Type B pancreatic cell (in vitro differentiated cells): ENCODE measurements around the gene CFAP410. TPM values are rescaled to one million over a fixed set of nuclear protein-coding genes. Genes with fewer than 3 reads are reported as not detected.
A peak's percentile ranks its signal among the peaks of the same experiment; 100 is the strongest.

Source experiments
- DNase-seq: peaks from one replicate; pipeline ENCODE4 v3.0.0; 2021; ENCODE audit warnings: mixed read lengths; ENCODE audit not compliant: unreplicated experiment; ENCODE audit errors: extremely low spot score
- H3K27ac Mint-ChIP-seq: 2 replicates; pipeline ENCODE4 v1.8.0; 2021; ENCODE audit warnings: mild to moderate bottlenecking, mixed read lengths
- H3K27me3 Mint-ChIP-seq: 2 replicates; pipeline ENCODE4 v1.8.0; 2021; ENCODE audit warnings: mixed read lengths
- H3K36me3 Mint-ChIP-seq: 2 replicates; pipeline ENCODE4 v1.8.0; 2021; ENCODE audit warnings: mixed read lengths
- H3K4me1 Mint-ChIP-seq: one replicate; pipeline ENCODE4 v1.8.0; 2021; ENCODE audit warnings: mixed read lengths; ENCODE audit not compliant: unreplicated experiment
- H3K4me3 Mint-ChIP-seq: 2 replicates; pipeline ENCODE4 v1.8.0; 2021; ENCODE audit warnings: mild to moderate bottlenecking, mixed read lengths
- H3K9me3 Mint-ChIP-seq: 2 replicates; pipeline ENCODE4 v1.8.0; 2021; ENCODE audit warnings: mixed read lengths
- total RNA-seq: library from RNA; stranded (reverse); gene quantifications from 2 replicates; pipeline ENCODE4 v1.2.1, GENCODE V29; 2021; ENCODE audit warnings: low replicate concordance
- TF ChIP-seq, protein P1 (sequence below): fragments of 200-600 bp; sonication (generic); conservative IDR thresholded peaks from 2 replicates; pipeline ENCODE4 v1.5.0; 2021; ENCODE audit warnings: antibody characterized with exemption, mild to moderate bottlenecking

Gene CFAP410
- total RNA-seq, 1 donor from 2014 or later, result 15.1 TPM

DNA sequence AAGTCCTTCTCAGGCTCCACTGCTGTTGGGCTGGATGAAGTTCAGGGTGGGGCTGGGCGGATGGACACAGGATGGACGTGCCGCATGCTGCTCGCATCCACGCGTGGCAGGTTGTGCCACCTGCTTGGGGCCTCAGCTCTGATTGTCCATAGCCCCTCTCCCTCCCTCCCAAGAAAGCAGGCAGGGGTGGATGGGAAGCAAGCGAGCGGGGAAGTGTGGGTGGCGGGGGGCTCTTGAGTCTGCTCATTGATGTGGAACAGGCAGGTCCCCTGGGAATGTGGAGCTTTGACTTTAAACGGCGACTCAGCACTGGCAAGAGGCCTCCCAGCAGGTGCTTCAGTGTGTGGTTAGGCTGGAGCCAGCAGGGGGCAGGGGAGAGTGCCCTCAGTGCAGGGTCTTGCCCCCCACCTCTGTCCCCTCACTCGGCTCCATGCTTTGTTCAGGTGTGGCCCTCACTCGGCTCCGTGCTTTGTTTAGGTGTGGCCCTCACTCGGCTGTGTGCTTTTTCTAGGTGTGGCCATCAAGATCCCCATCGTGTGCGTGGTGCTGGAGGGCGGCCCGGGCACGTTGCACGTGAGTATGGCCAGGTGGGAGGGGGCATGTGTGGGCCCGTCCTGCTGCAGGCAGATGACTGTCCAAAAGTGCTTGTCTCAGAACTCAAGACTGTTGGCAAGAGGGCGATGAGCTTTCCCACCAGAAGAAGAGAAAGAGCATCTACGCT, 38.2 kb upstream of the CFAP410 start:
- Mint-ChIP-seq H3K4me1 (no peaks in the 10 kb centered on the region), H3K9me3 (peaks cover 6% of the 10 kb centered on the region), H3K36me3 (peaks cover 4% of the 10 kb centered on the region), H3K4me3 (no peak overlapping the region), H3K27ac (no peak overlapping the region), H3K27me3 (peaks cover 28% of the 10 kb centered on the region)
- TF ChIP-seq, protein P1, sequence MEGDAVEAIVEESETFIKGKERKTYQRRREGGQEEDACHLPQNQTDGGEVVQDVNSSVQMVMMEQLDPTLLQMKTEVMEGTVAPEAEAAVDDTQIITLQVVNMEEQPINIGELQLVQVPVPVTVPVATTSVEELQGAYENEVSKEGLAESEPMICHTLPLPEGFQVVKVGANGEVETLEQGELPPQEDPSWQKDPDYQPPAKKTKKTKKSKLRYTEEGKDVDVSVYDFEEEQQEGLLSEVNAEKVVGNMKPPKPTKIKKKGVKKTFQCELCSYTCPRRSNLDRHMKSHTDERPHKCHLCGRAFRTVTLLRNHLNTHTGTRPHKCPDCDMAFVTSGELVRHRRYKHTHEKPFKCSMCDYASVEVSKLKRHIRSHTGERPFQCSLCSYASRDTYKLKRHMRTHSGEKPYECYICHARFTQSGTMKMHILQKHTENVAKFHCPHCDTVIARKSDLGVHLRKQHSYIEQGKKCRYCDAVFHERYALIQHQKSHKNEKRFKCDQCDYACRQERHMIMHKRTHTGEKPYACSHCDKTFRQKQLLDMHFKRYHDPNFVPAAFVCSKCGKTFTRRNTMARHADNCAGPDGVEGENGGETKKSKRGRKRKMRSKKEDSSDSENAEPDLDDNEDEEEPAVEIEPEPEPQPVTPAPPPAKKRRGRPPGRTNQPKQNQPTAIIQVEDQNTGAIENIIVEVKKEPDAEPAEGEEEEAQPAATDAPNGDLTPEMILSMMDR, result peak; percentile 39
- peak; percentile 60 for DNase-seq

- Mint-ChIP-seq H3K9me3 (peaks cover 6% of the 10 kb centered on the region), H3K27ac (no peak overlapping the region), H3K27me3 (peaks cover 30% of the 10 kb centered on the region), H3K4me1 (no peaks in the 10 kb centered on the region), H3K36me3 (no peaks in the 10 kb centered on the region), H3K4me3 (no peak overlapping the region)
- TF ChIP-seq, protein P1, result no peak
- DNase-seq, result peak; percentile 39
These were observed 37.4 kb upstream of the CFAP410 start for GRCh38 chr21:44376606-44377005.

DNA sequence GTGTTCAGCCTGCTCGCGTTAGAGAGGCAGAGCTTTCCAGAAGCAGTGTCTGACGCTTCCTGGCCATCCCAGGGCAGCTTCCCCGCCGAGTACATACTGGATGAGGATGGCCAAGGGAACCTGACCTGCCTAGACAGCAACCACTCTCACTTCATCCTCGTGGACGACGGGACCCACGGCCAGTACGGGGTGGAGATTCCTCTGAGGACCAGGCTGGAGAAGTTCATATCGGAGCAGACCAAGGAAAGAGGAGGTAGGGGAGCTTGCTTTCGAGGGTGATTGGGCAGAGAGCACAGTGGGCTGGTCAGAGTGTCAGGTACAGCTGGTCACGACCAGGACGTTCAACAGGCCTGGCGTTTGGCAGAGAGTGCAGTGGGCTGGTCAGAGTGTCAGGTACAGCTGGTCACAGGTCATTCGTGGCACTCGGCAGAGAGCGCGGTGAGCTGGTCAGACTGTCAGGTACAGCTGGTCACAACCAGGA, 36.6 kb upstream of the CFAP410 start:
- H3K27ac Mint-ChIP-seq, result no peak overlapping the region
- no peaks in the 10 kb centered on the region for H3K4me1 Mint-ChIP-seq
- peak; percentile 57 for DNase-seq

GRCh38 chr21:44375281-44375651, 36.1 kb upstream of the CFAP410 start:
- Mint-ChIP-seq H3K4me3 (no peak overlapping the region), H3K9me3 (peaks cover 6% of the 10 kb centered on the region), H3K27me3 (peaks cover 37% of the 10 kb centered on the region), H3K4me1 (no peaks in the 10 kb centered on the region), H3K27ac (no peak overlapping the region), H3K36me3 (no peaks in the 10 kb centered on the region)
- TF ChIP-seq, protein P1, result no peak
- DNase-seq, result peak; percentile 42

More for the DNA sequence above, 36.6 kb upstream of the CFAP410 start:
- Mint-ChIP-seq H3K9me3 (peaks cover 6% of the 10 kb centered on the region), H3K27me3 (peaks cover 34% of the 10 kb centered on the region), H3K4me3 (no peak overlapping the region), H3K36me3 (no peaks in the 10 kb centered on the region)
- TF ChIP-seq, protein P1, result no peak

DNA sequence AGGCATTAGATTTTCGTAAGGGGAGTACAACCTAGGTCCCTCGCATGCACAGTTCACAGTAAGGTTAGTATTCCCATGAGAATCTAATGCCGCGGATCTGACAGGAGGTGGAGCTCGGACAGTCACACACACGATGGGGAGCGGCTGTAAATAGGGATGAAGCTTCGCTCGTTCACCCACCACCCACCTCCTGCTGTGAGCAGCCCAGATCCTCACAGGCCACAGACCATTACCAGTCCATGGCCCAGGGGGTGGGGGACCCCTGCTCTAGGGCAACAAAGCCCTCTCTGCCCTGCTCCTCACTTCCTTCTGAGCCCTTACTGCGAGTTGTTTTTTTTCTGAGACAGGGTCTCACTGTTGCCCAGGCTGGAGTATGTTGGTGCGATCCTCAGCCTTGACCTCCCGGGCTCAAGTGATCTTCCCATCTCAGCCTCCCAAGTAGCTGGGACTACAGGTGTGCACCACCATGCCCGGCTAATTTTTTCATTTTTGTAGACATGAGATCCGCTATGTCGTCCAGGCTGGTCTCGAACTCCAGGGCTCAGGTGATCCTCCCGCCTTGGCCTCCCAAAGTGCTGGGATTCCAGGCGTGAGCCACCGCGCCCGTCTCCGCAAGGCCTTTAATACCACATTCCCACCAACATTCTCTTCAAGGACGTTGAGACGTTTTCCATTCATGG, 35.6 kb upstream of the CFAP410 start:
- Mint-ChIP-seq H3K27me3 (peaks cover 37% of the 10 kb centered on the region), H3K27ac (no peak overlapping the region), H3K9me3 (peaks cover 6% of the 10 kb centered on the region), H3K4me3 (no peak overlapping the region), H3K4me1 (no peaks in the 10 kb centered on the region), H3K36me3 (no peaks in the 10 kb centered on the region)
- TF ChIP-seq, protein P1, result no peak
- DNase-seq, result peak; percentile 45
